ENCODE measurements around the gene PFAS.

- TF ChIP-seq CTCF (IDR thresholded peaks at IDR 0.05) (no peak), POLR2A (IDR thresholded peaks at IDR 0.05) (no peak)
These were observed 21.9 kb upstream of the PFAS start for GRCh38 chr17:8227238-8227581.

Measured in esophagus squamous epithelium (tissue), 4 donors.